Measurements from ENCODE around the gene EMILIN3. TPM values are rescaled to one million over a fixed set of nuclear protein-coding genes. Genes with fewer than 3 reads are reported as not detected.

The EMILIN3 gene
- polyA plus RNA-seq, 1 experiment, result 0.12 TPM

- DNase-seq (ENCODE audit: low read depth, low spot score), result no peak
- H3K9me3 ChIP-seq (ENCODE audit: control insufficient read depth, insufficient read depth, low read length), result no peaks in the 10 kb centered on the region; the same call in 1 of the 2 replicates
- H3K27ac ChIP-seq (ENCODE audit: low read depth, low read length), result no peak overlapping the region
- H3K4me3 ChIP-seq (ENCODE audit: low read depth, low read length), result no peak overlapping the region
- no peak for TF ChIP-seq CTCF (IDR thresholded peaks at IDR 0.05; ENCODE audit: low read depth, low read length)
- CTCF ChIA-PET, result interaction anchor here (0.9 to 6.7 kb wide), 4 partner anchors 11 to 162 kb away, joined by 3 to 170 read pairs (median 6); no protein-coding TSS in a partner anchor
- H3K27me3 ChIP-seq (ENCODE audit: control insufficient read depth, insufficient read depth, low read length), result no peaks in the 10 kb centered on the region
- POLR2A ChIA-PET, result no interaction called here
Measured at GRCh38 chr20:41336711-41337492, 29.7 kb downstream of the EMILIN3 start.

GRCh38 chr20:41335591-41335990 is 31.0 kb downstream of the EMILIN3 start:
- no peak for DNase-seq (ENCODE audit: low read depth, low spot score)
- POLR2A ChIA-PET, result no interaction called here

GRCh38 chr20:41334443-41335421 is 31.9 kb downstream of the EMILIN3 start:
- ChIA-PET CTCF (interaction anchor here (1.5 to 3.6 kb wide), 2 partner anchors 160 to 162 kb away, joined by 4 to 22 read pairs; no protein-coding TSS in a partner anchor), POLR2A (interaction anchor here (0.6 kb wide), 1 partner anchor 24 kb away, joined by 4 read pairs; no protein-coding TSS in a partner anchor)
- Histone ChIP-seq H3K27ac (ENCODE audit: low read depth, low read length) (peak overlapping the region; percentile 23), H3K4me3 (ENCODE audit: low read depth, low read length) (no peak overlapping the region), H3K27me3 (ENCODE audit: control insufficient read depth, insufficient read depth, low read length) (no peaks in the 10 kb centered on the region), H3K9me3 (ENCODE audit: control insufficient read depth, insufficient read depth, low read length) (no peaks in the 10 kb centered on the region)
- no peak for DNase-seq (ENCODE audit: low read depth, low spot score)
- TF ChIP-seq CTCF (IDR thresholded peaks at IDR 0.05; ENCODE audit: low read depth, low read length), result no peak

More at GRCh38 chr20:41335591-41335990, 31.0 kb downstream of the EMILIN3 start:
- CTCF ChIA-PET, result interaction anchor here (1.5 kb wide), 1 partner anchor 161 kb away, joined by 4 read pairs; no protein-coding TSS in a partner anchor
- no peaks in the 10 kb centered on the region; the same call in 1 of the 2 replicates for H3K9me3 ChIP-seq (ENCODE audit: control insufficient read depth, insufficient read depth, low read length)
- no peak overlapping the region for H3K27ac ChIP-seq (ENCODE audit: low read depth, low read length)
- TF ChIP-seq CTCF (IDR thresholded peaks at IDR 0.05; ENCODE audit: low read depth, low read length), result no peak
- H3K27me3 ChIP-seq (ENCODE audit: control insufficient read depth, insufficient read depth, low read length), result no peaks in the 10 kb centered on the region
- H3K4me3 ChIP-seq (ENCODE audit: low read depth, low read length), result no peak overlapping the region

GRCh38 chr20:41334036-41334435 is 32.6 kb downstream of the EMILIN3 start:
- Histone ChIP-seq H3K4me3 (ENCODE audit: low read depth, low read length) (no peak overlapping the region), H3K27me3 (ENCODE audit: control insufficient read depth, insufficient read depth, low read length) (no peaks in the 10 kb centered on the region), H3K27ac (ENCODE audit: low read depth, low read length) (no peak overlapping the region), H3K9me3 (ENCODE audit: control insufficient read depth, insufficient read depth, low read length) (no peaks in the 10 kb centered on the region)
- no peak for DNase-seq (ENCODE audit: low read depth, low spot score)
- CTCF ChIA-PET, result interaction anchor here (1.5 to 3.6 kb wide), 2 partner anchors 159 to 161 kb away, joined by 4 to 22 read pairs; no protein-coding TSS in a partner anchor
- no peak for TF ChIP-seq CTCF (IDR thresholded peaks at IDR 0.05; ENCODE audit: low read depth, low read length)
- POLR2A ChIA-PET, result interaction anchor here (0.6 kb wide), 1 partner anchor 24 kb away, joined by 4 read pairs; no protein-coding TSS in a partner anchor
